ENCODE measurements around the gene VPS39. TPM values are rescaled to one million over a fixed set of nuclear protein-coding genes. Genes with fewer than 3 reads are reported as not detected.

The VPS39 gene
- total RNA-seq, 6 experiments from 2014 or later = 16.6 to 32.7 (median 23.2) TPM

- ATAC-seq (no peak), DNase-seq (peak in 1 of 3 donors; percentile 35)
- no peaks in the 10 kb centered on the region for H3K27me3 ChIP-seq
- no peak overlapping the region for H3K27ac ChIP-seq
- H3K4me3 ChIP-seq = no peak overlapping the region
- H3K9me3 ChIP-seq = no peaks in the 10 kb centered on the region
- TF ChIP-seq POLR2A (IDR thresholded peaks at IDR 0.05) = no peak
- TF ChIP-seq, protein P1, sequence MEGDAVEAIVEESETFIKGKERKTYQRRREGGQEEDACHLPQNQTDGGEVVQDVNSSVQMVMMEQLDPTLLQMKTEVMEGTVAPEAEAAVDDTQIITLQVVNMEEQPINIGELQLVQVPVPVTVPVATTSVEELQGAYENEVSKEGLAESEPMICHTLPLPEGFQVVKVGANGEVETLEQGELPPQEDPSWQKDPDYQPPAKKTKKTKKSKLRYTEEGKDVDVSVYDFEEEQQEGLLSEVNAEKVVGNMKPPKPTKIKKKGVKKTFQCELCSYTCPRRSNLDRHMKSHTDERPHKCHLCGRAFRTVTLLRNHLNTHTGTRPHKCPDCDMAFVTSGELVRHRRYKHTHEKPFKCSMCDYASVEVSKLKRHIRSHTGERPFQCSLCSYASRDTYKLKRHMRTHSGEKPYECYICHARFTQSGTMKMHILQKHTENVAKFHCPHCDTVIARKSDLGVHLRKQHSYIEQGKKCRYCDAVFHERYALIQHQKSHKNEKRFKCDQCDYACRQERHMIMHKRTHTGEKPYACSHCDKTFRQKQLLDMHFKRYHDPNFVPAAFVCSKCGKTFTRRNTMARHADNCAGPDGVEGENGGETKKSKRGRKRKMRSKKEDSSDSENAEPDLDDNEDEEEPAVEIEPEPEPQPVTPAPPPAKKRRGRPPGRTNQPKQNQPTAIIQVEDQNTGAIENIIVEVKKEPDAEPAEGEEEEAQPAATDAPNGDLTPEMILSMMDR (IDR thresholded peaks at IDR 0.05) = no peak
- H3K36me3 ChIP-seq = no peaks in the 10 kb centered on the region
- intact Hi-C loops (cut with DNase I) = no loop called here
- no peaks in the 10 kb centered on the region for H3K4me1 ChIP-seq
- 93% methylated on average over 4 of the region's 11 CpGs for WGBS (ENCODE audit: insufficient coverage, low coverage, low lambda C conversion rate, missing lambda C conversion rate)
These were observed 55.0 kb downstream of the VPS39 start for GRCh38 chr15:42152921-42153698.

DNA sequence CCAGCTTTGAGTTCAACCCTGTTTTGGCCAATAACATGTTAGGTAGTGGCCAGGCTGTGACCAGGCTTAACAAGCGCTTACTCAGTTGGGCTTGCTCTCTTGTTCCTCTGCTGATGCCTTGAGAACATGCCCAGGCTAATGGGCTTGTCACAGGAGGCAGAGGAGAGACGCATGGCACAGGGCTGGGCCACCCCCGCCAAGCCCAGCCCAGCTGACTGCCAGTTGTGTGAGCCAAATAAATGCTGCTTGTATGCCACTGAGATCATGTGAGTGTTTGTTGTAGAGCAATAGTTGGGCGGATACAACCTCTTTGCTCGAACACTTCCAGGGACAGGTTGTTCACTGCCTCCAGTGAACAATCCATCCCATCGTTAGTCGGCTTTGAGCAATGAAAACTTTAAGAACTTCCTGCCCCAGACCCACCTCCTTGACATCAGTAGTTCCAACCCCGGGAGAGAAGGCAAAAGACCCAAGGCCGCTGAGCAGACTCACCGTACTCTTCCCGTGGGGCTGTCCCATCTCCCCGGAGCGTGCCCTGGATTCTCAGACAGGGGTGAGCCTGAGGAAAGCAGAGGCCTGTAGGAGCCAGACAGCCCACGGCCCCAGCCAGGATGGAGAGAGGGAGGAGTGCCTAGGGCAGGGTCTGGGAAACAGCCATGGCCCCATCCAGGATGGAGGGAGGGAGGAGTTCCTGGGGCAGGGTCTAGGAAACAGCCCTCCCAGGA, 55.7 kb downstream of the VPS39 start:
- intact Hi-C loops (cut with DNase I) = no loop called here
- peak in 1 of 3 donors; percentile 34 for DNase-seq
- ATAC-seq = peak in 1 of 4 donors; percentile 9
- H3K4me1 ChIP-seq = no peaks in the 10 kb centered on the region
- H3K27ac ChIP-seq = no peak overlapping the region
- no peak overlapping the region for H3K4me3 ChIP-seq
- no peaks in the 10 kb centered on the region for H3K9me3 ChIP-seq
- H3K27me3 ChIP-seq = no peaks in the 10 kb centered on the region
- no peaks in the 10 kb centered on the region for H3K36me3 ChIP-seq
- 97% methylated on average over 5 of the region's 14 CpGs for WGBS (ENCODE audit: insufficient coverage, low coverage, low lambda C conversion rate, missing lambda C conversion rate)
- TF ChIP-seq POLR2A (IDR thresholded peaks at IDR 0.05) = no peak
- TF ChIP-seq, protein P1 (IDR thresholded peaks at IDR 0.05) = no peak

GRCh38 chr15:42151736-42152135, 56.4 kb downstream of the VPS39 start:
- WGBS (ENCODE audit: insufficient coverage, low coverage, low lambda C conversion rate, missing lambda C conversion rate) = 60% methylated on average over 3 of the region's 4 CpGs
- ATAC-seq = peak in 1 of 4 donors; percentile 19
- no peak overlapping the region for H3K4me3 ChIP-seq

GRCh38 chr15:42151141-42151561, 57.0 kb downstream of the VPS39 start:
- intact Hi-C loops (cut with DNase I) = no loop called here
- DNase-seq (peak in 1 of 3 donors; percentile 38), ATAC-seq (no peak)
- no peak overlapping the region for H3K27ac ChIP-seq
- H3K9me3 ChIP-seq = no peaks in the 10 kb centered on the region
- no peaks in the 10 kb centered on the region for H3K4me1 ChIP-seq
- H3K4me3 ChIP-seq = no peak overlapping the region
- H3K27me3 ChIP-seq = no peaks in the 10 kb centered on the region
- WGBS (ENCODE audit: insufficient coverage, low coverage, low lambda C conversion rate, missing lambda C conversion rate) = 71% methylated on average over 5 of the region's 10 CpGs
- no peak for TF ChIP-seq POLR2A (IDR thresholded peaks at IDR 0.05)
- TF ChIP-seq, protein P1 (IDR thresholded peaks at IDR 0.05) = no peak
- no peaks in the 10 kb centered on the region for H3K36me3 ChIP-seq

More at GRCh38 chr15:42151736-42152135, 56.4 kb downstream of the VPS39 start:
- TF ChIP-seq, protein P1 (IDR thresholded peaks at IDR 0.05) = no peak
- no peak for TF ChIP-seq POLR2A (IDR thresholded peaks at IDR 0.05)
- no peaks in the 10 kb centered on the region for H3K36me3 ChIP-seq
- H3K9me3 ChIP-seq = no peaks in the 10 kb centered on the region
- intact Hi-C loops (cut with DNase I) = no loop called here
- H3K27ac ChIP-seq = no peak overlapping the region
- no peaks in the 10 kb centered on the region for H3K27me3 ChIP-seq
- H3K4me1 ChIP-seq = no peaks in the 10 kb centered on the region
- DNase-seq = peak in 1 of 3 donors; percentile 29
